Uterus (tissue), 2 donors: Measurements from ENCODE around the gene DNM3.

Source experiments
- POLR2A ChIP-seq, 2 donors: fragments of 450-650 bp; IDR thresholded peaks; one replicate each; pipeline ENCODE4 v1.6.1; 2016; ENCODE audit warnings: antibody characterized with exemption in 2 of 2, mild to moderate bottlenecking in 1 of 2, moderate library complexity in 1 of 2
- TF ChIP-seq, protein P1 (sequence below), 4 experiments: fragments of 200-600 bp in 2 of 4; fragments of 450-650 bp in 2 of 4; sonication (generic) in 2 of 4; IDR thresholded peaks; one replicate each; pipeline ENCODE4 v1.5.1; 2016 to 2019; ENCODE audit warnings: antibody characterized with exemption in 4 of 4, mild to moderate bottlenecking in 2 of 4, moderate library complexity in 1 of 4

DNA sequence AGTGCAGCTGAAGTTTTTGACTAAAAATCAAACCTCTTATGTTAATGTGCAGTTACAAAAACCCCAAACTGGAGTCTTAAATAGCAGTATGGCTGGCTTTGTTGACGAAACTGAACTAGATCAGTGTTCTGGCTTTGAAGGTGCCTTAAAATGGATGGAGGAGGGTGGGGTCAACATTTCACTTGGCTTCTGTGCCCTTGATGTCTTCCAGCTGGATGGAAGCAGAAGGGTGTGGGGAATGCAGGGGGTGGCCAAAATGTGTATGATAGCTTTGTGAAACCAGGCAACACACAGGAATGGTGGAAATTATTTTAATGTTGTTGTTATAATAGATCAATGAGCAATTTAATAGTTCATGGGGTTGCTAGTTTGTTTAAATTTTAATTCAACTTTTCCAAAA, 482.4 kb downstream of the DNM3 start:
- TF ChIP-seq POLR2A (IDR thresholded peaks at IDR 0.05): no peak
- TF ChIP-seq, protein P1, sequence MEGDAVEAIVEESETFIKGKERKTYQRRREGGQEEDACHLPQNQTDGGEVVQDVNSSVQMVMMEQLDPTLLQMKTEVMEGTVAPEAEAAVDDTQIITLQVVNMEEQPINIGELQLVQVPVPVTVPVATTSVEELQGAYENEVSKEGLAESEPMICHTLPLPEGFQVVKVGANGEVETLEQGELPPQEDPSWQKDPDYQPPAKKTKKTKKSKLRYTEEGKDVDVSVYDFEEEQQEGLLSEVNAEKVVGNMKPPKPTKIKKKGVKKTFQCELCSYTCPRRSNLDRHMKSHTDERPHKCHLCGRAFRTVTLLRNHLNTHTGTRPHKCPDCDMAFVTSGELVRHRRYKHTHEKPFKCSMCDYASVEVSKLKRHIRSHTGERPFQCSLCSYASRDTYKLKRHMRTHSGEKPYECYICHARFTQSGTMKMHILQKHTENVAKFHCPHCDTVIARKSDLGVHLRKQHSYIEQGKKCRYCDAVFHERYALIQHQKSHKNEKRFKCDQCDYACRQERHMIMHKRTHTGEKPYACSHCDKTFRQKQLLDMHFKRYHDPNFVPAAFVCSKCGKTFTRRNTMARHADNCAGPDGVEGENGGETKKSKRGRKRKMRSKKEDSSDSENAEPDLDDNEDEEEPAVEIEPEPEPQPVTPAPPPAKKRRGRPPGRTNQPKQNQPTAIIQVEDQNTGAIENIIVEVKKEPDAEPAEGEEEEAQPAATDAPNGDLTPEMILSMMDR (IDR thresholded peaks at IDR 0.05): no peak
